Neural cell (in vitro differentiated cells): ENCODE measurements around the gene RELA.
"Not testable (repeated sequence)": the region's sequence is repeated elsewhere in the genome, so short reads cannot be mapped to it uniquely, and the experiment has no call there.

Experiments
- EP300 ChIP-seq: fragments of 450-650 bp; conservative IDR thresholded peaks from 2 replicates; pipeline ENCODE4 v1.6.1; 2014; ENCODE audit warnings: antibody characterized with exemption, mild to moderate bottlenecking, moderate library complexity; ENCODE audit not compliant: poor library complexity, severe bottlenecking
- EZH2 ChIP-seq: fragments of 200-600, 300-800 bp; shearing (Covaris generic), sonication (generic); IDR thresholded peaks from 2 replicates; pipeline ENCODE4 v1.6.1; 2014; ENCODE audit warnings: antibody characterized with exemption, low read length, borderline replicate concordance, mild to moderate bottlenecking; ENCODE audit not compliant: insufficient read depth, poor library complexity, severe bottlenecking
- MXI1 ChIP-seq: fragments of 450-650 bp; conservative IDR thresholded peaks from 2 replicates; pipeline ENCODE4 v1.6.1; 2014; ENCODE audit warnings: antibody characterized with exemption, mild to moderate bottlenecking; ENCODE audit not compliant: poor library complexity, severe bottlenecking
- POLR2AphosphoS5 ChIP-seq: IDR thresholded peaks from 2 replicates; pipeline ENCODE4 v1.6.1; 2012
- RAD21 ChIP-seq: fragments of 450-650 bp; conservative IDR thresholded peaks from 2 replicates; pipeline ENCODE4 v1.6.1; 2014; ENCODE audit warnings: antibody characterized with exemption, mild to moderate bottlenecking, moderate library complexity
- SMC3 ChIP-seq: fragments of 450-650 bp; conservative IDR thresholded peaks from 2 replicates; pipeline ENCODE4 v1.6.1; 2014; ENCODE audit warnings: antibody characterized with exemption, mild to moderate bottlenecking, moderate library complexity; ENCODE audit not compliant: poor library complexity
- TAF1 ChIP-seq: IDR thresholded peaks from 2 replicates; pipeline ENCODE4 v1.6.1; 2012; ENCODE audit warnings: low read depth
- TF ChIP-seq, protein P1 (sequence below): fragments of 450-650 bp; IDR thresholded peaks from 2 replicates; pipeline ENCODE4 v1.5.1; 2014; ENCODE audit warnings: antibody characterized with exemption, mild to moderate bottlenecking, moderate library complexity; ENCODE audit not compliant: poor library complexity, severe bottlenecking
- TF ChIP-seq, protein P2 (sequence below): IDR thresholded peaks from 2 replicates; pipeline ENCODE4 v1.6.1; 2012; ENCODE audit warnings: borderline replicate concordance

- TF ChIP-seq EZH2, EP300, RAD21, TAF1, POLR2AphosphoS5, MXI1, SMC3: not testable (repeated sequence)
- TF ChIP-seq, protein P1, sequence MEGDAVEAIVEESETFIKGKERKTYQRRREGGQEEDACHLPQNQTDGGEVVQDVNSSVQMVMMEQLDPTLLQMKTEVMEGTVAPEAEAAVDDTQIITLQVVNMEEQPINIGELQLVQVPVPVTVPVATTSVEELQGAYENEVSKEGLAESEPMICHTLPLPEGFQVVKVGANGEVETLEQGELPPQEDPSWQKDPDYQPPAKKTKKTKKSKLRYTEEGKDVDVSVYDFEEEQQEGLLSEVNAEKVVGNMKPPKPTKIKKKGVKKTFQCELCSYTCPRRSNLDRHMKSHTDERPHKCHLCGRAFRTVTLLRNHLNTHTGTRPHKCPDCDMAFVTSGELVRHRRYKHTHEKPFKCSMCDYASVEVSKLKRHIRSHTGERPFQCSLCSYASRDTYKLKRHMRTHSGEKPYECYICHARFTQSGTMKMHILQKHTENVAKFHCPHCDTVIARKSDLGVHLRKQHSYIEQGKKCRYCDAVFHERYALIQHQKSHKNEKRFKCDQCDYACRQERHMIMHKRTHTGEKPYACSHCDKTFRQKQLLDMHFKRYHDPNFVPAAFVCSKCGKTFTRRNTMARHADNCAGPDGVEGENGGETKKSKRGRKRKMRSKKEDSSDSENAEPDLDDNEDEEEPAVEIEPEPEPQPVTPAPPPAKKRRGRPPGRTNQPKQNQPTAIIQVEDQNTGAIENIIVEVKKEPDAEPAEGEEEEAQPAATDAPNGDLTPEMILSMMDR: not testable (repeated sequence)
- TF ChIP-seq, protein P2, sequence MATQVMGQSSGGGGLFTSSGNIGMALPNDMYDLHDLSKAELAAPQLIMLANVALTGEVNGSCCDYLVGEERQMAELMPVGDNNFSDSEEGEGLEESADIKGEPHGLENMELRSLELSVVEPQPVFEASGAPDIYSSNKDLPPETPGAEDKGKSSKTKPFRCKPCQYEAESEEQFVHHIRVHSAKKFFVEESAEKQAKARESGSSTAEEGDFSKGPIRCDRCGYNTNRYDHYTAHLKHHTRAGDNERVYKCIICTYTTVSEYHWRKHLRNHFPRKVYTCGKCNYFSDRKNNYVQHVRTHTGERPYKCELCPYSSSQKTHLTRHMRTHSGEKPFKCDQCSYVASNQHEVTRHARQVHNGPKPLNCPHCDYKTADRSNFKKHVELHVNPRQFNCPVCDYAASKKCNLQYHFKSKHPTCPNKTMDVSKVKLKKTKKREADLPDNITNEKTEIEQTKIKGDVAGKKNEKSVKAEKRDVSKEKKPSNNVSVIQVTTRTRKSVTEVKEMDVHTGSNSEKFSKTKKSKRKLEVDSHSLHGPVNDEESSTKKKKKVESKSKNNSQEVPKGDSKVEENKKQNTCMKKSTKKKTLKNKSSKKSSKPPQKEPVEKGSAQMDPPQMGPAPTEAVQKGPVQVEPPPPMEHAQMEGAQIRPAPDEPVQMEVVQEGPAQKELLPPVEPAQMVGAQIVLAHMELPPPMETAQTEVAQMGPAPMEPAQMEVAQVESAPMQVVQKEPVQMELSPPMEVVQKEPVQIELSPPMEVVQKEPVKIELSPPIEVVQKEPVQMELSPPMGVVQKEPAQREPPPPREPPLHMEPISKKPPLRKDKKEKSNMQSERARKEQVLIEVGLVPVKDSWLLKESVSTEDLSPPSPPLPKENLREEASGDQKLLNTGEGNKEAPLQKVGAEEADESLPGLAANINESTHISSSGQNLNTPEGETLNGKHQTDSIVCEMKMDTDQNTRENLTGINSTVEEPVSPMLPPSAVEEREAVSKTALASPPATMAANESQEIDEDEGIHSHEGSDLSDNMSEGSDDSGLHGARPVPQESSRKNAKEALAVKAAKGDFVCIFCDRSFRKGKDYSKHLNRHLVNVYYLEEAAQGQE: not testable (repeated sequence)
Observed at GRCh38 chr11:65691847-65692246, 29.1 kb upstream of the RELA start.
